HepG2 (cell line): Measurements from ENCODE around the gene PREX1. TPM values are rescaled to one million over a fixed set of nuclear protein-coding genes. Genes with fewer than 3 reads are reported as not detected.

Source experiments
- CHD2 ChIP-seq: IDR thresholded peaks from 2 replicates; pipeline ENCODE4 v1.6.1; 2011; ENCODE audit warnings: low read depth, low read length, improper control_type of control experiment
- HNF4G ChIP-seq, 2 experiments: sonication (generic) in 1 of 2; formaldehyde crosslinking in 1 of 2; IDR thresholded peaks; 2 replicates each; pipeline versions ENCODE4 v1.4.0 to v1.6.1; 2011 to 2020; ENCODE audit warnings: borderline replicate concordance in 2 of 2, low read depth in 2 of 2, mild to moderate bottlenecking in 2 of 2, low read length in 1 of 2, missing genetic modification reagents in 1 of 2, moderate library complexity in 1 of 2
- MXD4 ChIP-seq: IDR thresholded peaks from 2 replicates; pipeline ENCODE4 v1.6.1; 2016; ENCODE audit warnings: mild to moderate bottlenecking, missing biosample characterization, missing genetic modification reagents
- PAX8 ChIP-seq: sonication (generic); formaldehyde crosslinking; IDR thresholded peaks from 2 replicates; pipeline ENCODE4 v1.8.0; 2022; ENCODE audit warnings: mild to moderate bottlenecking, missing genetic modification reagents, borderline replicate concordance
- PHF5A ChIP-seq: IDR thresholded peaks from one replicate; pipeline ENCODE4 v1.6.1; 2018; ENCODE audit warnings: low read depth, missing genetic modification reagents; ENCODE audit not compliant: unreplicated experiment
- ZBTB20 ChIP-seq: sonication (generic); formaldehyde crosslinking; IDR thresholded peaks from 2 replicates; pipeline ENCODE4 v1.8.1; 2023; ENCODE audit warnings: missing genetic modification reagents, low read depth, mild to moderate bottlenecking, borderline replicate concordance
- ZBTB25 ChIP-seq: IDR thresholded peaks from 2 replicates; pipeline ENCODE4 v1.6.1; 2018; ENCODE audit warnings: missing genetic modification reagents
- ZNF441 ChIP-seq: sonication (generic); formaldehyde crosslinking; IDR thresholded peaks from 2 replicates; pipeline ENCODE4 v1.7.0; 2021; ENCODE audit warnings: missing genetic modification reagents, borderline replicate concordance
- ZNF530 ChIP-seq: sonication (generic); formaldehyde crosslinking; IDR thresholded peaks from 2 replicates; pipeline ENCODE4 v1.5.0; 2020; ENCODE audit warnings: low read depth, mild to moderate bottlenecking, missing genetic modification reagents
- ZNF543 ChIP-seq: sonication (generic); formaldehyde crosslinking; IDR thresholded peaks from 2 replicates; pipeline ENCODE4 v1.4.0; 2020; ENCODE audit warnings: mild to moderate bottlenecking, missing genetic modification reagents
- ZNF550 ChIP-seq: sonication (generic); formaldehyde crosslinking; IDR thresholded peaks from 2 replicates; pipeline ENCODE4 v1.4.0; 2020; ENCODE audit warnings: mild to moderate bottlenecking, missing genetic modification reagents, borderline replicate concordance
- ZSCAN9 ChIP-seq: IDR thresholded peaks from 2 replicates; pipeline ENCODE4 v1.6.1; 2016; ENCODE audit warnings: borderline replicate concordance
- polyA plus RNA-seq, 8 experiments: library from polyadenylated mRNA; depleted of rRNA in 3 of 8; stranded (reverse) in 7 of 8; unstranded in 1 of 8; fragments of >200 nt; fragmentation: Illumina TruSeq in 4 of 8; extraction: Trizol in 4 of 8; gene quantifications; 2 replicates each; pipeline versions ENCODE4 v1.2.1 to v1.2.3, GENCODE V29; 2011 to 2016; ENCODE audit warnings: low read depth in 4 of 8, missing spikeins in 1 of 8, mixed read lengths in 1 of 8; ENCODE audit not compliant: insufficient read depth in 1 of 8
- total RNA-seq, 5 experiments: library from RNA; depleted of rRNA; stranded (reverse); fragments of >200 nt; fragmentation: Illumina TruSeq; extraction: Trizol; gene quantifications; 2 replicates each; pipeline ENCODE4 v1.2.3, GENCODE V29; 2016; ENCODE audit warnings: low read depth in 1 of 5
- TF ChIP-seq, protein P1 (sequence below): sonication (generic); formaldehyde crosslinking; IDR thresholded peaks from 2 replicates; pipeline ENCODE4 v1.5.1; 2020; ENCODE audit warnings: missing genetic modification reagents, mild to moderate bottlenecking, borderline replicate concordance

PREX1 gene
- total and polyA plus RNA-seq, 2 of the 13 experiments (the other 11 are each of a cell fraction or from before 2014, with no cell fraction given), result 0.02 to 0.04 TPM

GRCh38 chr20:48606172-48606840, 221.5 kb downstream of the PREX1 start (continued):
- TF ChIP-seq CHD2 (no peak), ZNF543 (CRISPR knock-in tag) (no peak), ZBTB25 (CRISPR knock-in tag) (no peak), ZNF550 (CRISPR knock-in tag) (no peak), PHF5A (CRISPR knock-in tag) (no peak), ZBTB20 (CRISPR knock-in tag) (no peak), HNF4G (IDR thresholded peaks at IDR 0.05; ENCODE audit: borderline replicate concordance, low read depth, low read length) (no peak), HNF4G (CRISPR knock-in tag; IDR thresholded peaks at IDR 0.05; ENCODE audit: borderline replicate concordance, low read depth) (no peak), ZNF530 (no peak), PAX8 (CRISPR knock-in tag) (no peak), ZNF441 (CRISPR knock-in tag) (no peak), MXD4 (CRISPR knock-in tag) (no peak), ZSCAN9 (no peak)
- TF ChIP-seq, protein P1, sequence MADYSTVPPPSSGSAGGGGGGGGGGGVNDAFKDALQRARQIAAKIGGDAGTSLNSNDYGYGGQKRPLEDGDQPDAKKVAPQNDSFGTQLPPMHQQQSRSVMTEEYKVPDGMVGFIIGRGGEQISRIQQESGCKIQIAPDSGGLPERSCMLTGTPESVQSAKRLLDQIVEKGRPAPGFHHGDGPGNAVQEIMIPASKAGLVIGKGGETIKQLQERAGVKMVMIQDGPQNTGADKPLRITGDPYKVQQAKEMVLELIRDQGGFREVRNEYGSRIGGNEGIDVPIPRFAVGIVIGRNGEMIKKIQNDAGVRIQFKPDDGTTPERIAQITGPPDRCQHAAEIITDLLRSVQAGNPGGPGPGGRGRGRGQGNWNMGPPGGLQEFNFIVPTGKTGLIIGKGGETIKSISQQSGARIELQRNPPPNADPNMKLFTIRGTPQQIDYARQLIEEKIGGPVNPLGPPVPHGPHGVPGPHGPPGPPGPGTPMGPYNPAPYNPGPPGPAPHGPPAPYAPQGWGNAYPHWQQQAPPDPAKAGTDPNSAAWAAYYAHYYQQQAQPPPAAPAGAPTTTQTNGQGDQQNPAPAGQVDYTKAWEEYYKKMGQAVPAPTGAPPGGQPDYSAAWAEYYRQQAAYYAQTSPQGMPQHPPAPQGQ (CRISPR knock-in tag), result no peak
